ENCODE results near the gene SH3BP1. TPM values are rescaled to one million over a fixed set of nuclear protein-coding genes. Genes with fewer than 3 reads are reported as not detected.
A peak's percentile ranks its signal among the peaks of the same experiment; 100 is the strongest.

Gene SH3BP1
- total RNA-seq, 1 donor from 2014 or later: 28.3 TPM

- no peak overlapping the region for H3K4me3 ChIP-seq
- H3K9me3 ChIP-seq: no peaks in the 10 kb centered on the region
- TF ChIP-seq, protein P1, sequence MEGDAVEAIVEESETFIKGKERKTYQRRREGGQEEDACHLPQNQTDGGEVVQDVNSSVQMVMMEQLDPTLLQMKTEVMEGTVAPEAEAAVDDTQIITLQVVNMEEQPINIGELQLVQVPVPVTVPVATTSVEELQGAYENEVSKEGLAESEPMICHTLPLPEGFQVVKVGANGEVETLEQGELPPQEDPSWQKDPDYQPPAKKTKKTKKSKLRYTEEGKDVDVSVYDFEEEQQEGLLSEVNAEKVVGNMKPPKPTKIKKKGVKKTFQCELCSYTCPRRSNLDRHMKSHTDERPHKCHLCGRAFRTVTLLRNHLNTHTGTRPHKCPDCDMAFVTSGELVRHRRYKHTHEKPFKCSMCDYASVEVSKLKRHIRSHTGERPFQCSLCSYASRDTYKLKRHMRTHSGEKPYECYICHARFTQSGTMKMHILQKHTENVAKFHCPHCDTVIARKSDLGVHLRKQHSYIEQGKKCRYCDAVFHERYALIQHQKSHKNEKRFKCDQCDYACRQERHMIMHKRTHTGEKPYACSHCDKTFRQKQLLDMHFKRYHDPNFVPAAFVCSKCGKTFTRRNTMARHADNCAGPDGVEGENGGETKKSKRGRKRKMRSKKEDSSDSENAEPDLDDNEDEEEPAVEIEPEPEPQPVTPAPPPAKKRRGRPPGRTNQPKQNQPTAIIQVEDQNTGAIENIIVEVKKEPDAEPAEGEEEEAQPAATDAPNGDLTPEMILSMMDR (IDR thresholded peaks at IDR 0.05): no peak
- no peaks in the 10 kb centered on the region for H3K27me3 ChIP-seq
- H3K27ac ChIP-seq: peak overlapping the region; percentile 97
- H3K4me1 ChIP-seq: peaks cover 52% of the 10 kb centered on the region
- peak; percentile 3 for ATAC-seq
- DNase-seq: peak; percentile 80
- intact Hi-C loops (cut with DNase I): no loop called here
- peaks cover 14% of the 10 kb centered on the region for H3K36me3 ChIP-seq
Observed at GRCh38 chr22:37610480-37611129, 28.9 kb upstream of the SH3BP1 start.

- intact Hi-C loops (cut with DNase I): no loop called here
- TF ChIP-seq, protein P1 (IDR thresholded peaks at IDR 0.05): no peak
- Histone ChIP-seq H3K9me3 (no peaks in the 10 kb centered on the region), H3K4me1 (peaks cover 52% of the 10 kb centered on the region), H3K27ac (peak overlapping the region; percentile 97), H3K4me3 (no peak overlapping the region), H3K27me3 (no peaks in the 10 kb centered on the region), H3K36me3 (peaks cover 20% of the 10 kb centered on the region)
- ATAC-seq: no peak
- no peak for DNase-seq
Observed at GRCh38 chr22:37611207-37611606, 28.3 kb upstream of the SH3BP1 start.

DNA sequence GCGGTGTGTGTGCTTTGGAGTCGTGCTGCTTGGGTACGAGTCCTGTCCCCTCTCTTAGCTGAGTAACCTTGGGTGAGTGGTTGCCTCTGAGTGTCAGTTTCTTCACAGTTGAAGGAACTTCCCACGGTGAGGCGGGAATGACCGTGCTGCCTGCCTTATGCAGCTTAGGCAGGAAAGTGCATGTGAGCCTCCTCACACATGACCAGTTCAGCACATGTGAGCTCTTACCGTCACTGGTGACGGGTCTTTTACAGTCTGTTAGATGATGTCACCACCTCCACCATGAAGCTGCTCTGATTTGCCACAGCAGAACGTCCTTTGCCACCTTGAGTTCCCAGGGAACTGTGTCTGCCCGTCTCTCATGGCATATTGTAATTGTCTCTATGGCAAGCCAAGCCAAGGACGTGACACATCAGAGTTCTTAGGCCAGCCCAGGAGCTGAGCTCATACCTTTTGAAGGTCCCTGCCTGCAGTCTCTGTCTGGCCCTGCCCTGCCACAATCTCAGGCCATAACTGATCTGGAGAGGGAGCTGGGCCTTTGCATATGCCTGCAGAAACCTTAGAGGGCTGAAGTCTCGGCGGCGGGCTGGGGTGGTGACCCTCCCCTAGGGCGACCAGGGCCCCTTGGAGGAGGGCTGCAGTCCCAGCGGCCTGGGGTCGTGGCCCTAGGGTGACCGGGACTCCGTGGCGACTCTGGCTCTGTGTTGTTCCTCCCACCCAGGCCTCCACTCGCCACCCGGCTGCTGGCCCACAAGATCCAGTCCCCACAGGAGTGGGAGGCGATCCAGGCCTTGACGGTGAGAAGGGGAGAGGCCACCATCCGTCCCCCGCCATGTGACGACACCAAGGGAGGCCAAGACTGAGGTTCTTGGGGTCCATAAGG lies 23.0 kb upstream of the SH3BP1 start:
- H3K4me1 ChIP-seq: peaks cover 16% of the 10 kb centered on the region
- no peaks in the 10 kb centered on the region for H3K27me3 ChIP-seq
- no peaks in the 10 kb centered on the region for H3K9me3 ChIP-seq
- H3K36me3 ChIP-seq: peaks cover 70% of the 10 kb centered on the region
- TF ChIP-seq, protein P1 (IDR thresholded peaks at IDR 0.05): no peak
- H3K4me3 ChIP-seq: no peak overlapping the region
- no peak for ATAC-seq
- H3K27ac ChIP-seq: no peak overlapping the region
- intact Hi-C loops (cut with DNase I): no loop called here
- no peak for DNase-seq

DNA sequence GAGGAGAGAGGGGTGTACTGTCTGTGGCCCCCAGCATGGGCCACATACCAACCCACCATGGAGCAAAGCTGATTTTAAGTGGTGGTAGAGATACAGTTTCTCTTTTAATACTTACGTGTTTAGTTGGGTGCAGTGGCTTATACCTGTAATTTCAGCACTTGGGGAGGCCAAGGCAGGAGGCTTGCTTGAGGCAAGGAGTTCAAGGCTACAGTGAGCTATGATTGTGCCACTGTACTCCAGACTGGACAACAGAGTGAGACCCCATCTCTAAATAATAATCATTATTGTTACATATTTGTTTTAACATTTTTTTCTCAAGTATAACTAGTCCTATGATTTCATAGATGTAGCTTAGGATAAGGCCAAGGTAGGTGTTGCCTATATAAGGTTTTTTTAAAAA lies 22.0 kb upstream of the SH3BP1 start:
- intact Hi-C loops (cut with DNase I): no loop called here
- TF ChIP-seq, protein P1 (IDR thresholded peaks at IDR 0.05): no peak
- no peak for DNase-seq

GRCh38 chr22:37618072-37618656 lies 21.3 kb upstream of the SH3BP1 start:
- H3K36me3 ChIP-seq: peaks cover 88% of the 10 kb centered on the region
- no peak for ATAC-seq
- no peaks in the 10 kb centered on the region for H3K9me3 ChIP-seq
- no peak for DNase-seq
- no peak overlapping the region for H3K27ac ChIP-seq
- TF ChIP-seq, protein P1 (IDR thresholded peaks at IDR 0.05): no peak
- H3K4me3 ChIP-seq: no peak overlapping the region
- peaks cover 9% of the 10 kb centered on the region for H3K4me1 ChIP-seq
- intact Hi-C loops (cut with DNase I): no loop called here
- no peaks in the 10 kb centered on the region for H3K27me3 ChIP-seq

More for the DNA sequence above, 22.0 kb upstream of the SH3BP1 start:
- H3K27ac ChIP-seq: no peak overlapping the region
- peaks cover 14% of the 10 kb centered on the region for H3K4me1 ChIP-seq
- no peak overlapping the region for H3K4me3 ChIP-seq
- no peak for ATAC-seq
- no peaks in the 10 kb centered on the region for H3K9me3 ChIP-seq
- peaks cover 80% of the 10 kb centered on the region for H3K36me3 ChIP-seq
- no peaks in the 10 kb centered on the region for H3K27me3 ChIP-seq

Data from upper lobe of right lung (tissue), 1 donor.